Gastrocnemius medialis (tissue), 4 donors: ENCODE data around the gene PGAP3.

Experiments
- CTCF ChIP-seq, 5 experiments: fragments of 450-650 bp in 3 of 5; fragments of 200-600 bp in 2 of 5; sonication (generic) in 2 of 5; IDR thresholded peaks in 4 of 5; conservative IDR thresholded peaks in 1 of 5; 1 replicate in 4 of 5; 2 replicates in 1 of 5; pipeline ENCODE4 v1.5.1; 2016 to 2019; ENCODE audit warnings: antibody characterized with exemption in 5 of 5, mild to moderate bottlenecking in 3 of 5, moderate library complexity in 3 of 5
- POLR2A ChIP-seq, 2 donors: fragments of 450-650 bp; IDR thresholded peaks; one replicate each; pipeline ENCODE4 v1.6.1; 2017; ENCODE audit warnings: antibody characterized with exemption in 2 of 2, mild to moderate bottlenecking in 2 of 2, moderate library complexity in 2 of 2

GRCh38 chr17:39655105-39655504, 32.8 kb downstream of the PGAP3 start:
- TF ChIP-seq CTCF (IDR thresholded peaks at IDR 0.05 in 4 of 5, conservative IDR thresholded peaks at IDR 0.05 in 1 of 5): no peak
- no peak for TF ChIP-seq POLR2A (IDR thresholded peaks at IDR 0.05)
